KOPT-K1 (cell line): Measurements from ENCODE around the gene TRPM2.
"Not testable (repeated sequence)": the region's sequence is repeated elsewhere in the genome, so short reads cannot be mapped to it uniquely, and the experiment has no call there.

ENCODE experiments used
- H3K27ac ChIP-seq: fragments of 200-600 bp; sonication (generic); 2 replicates; pipeline ENCODE4 v1.5.1; 2016; ENCODE audit warnings: antibody characterized with exemption, mild to moderate bottlenecking, low read depth, low read length; ENCODE audit not compliant: poor library complexity, severe bottlenecking
- H3K36me3 ChIP-seq: fragments of 200-600 bp; sonication (generic); 2 replicates; pipeline ENCODE4 v1.5.1; 2017; ENCODE audit warnings: antibody characterized with exemption, mild to moderate bottlenecking, low read length, moderate library complexity; ENCODE audit not compliant: insufficient read depth
- H3K9me3 ChIP-seq: fragments of 200-600 bp; sonication (generic); 2 replicates; pipeline ENCODE4 v1.5.1; 2017; ENCODE audit warnings: antibody characterized with exemption, low read length, mild to moderate bottlenecking; ENCODE audit not compliant: insufficient read depth, poor library complexity, severe bottlenecking

TRPM2 gene

DNA sequence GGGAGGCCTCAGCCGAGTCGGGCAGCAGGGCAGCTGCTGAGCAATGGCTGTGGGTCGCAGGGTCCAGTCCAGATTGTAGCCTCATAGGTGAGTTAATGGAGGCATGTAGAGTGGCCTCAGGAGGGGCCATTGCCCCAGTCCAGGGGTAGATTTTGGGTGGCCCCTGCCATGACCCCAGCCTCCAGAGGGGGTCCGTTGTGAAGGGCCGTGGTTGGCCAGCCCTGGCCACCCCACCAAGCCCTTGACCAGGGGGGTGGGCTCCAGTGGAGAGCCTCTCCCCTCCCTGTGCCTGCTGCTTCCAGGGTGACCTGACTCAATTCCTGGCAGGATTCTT, 26.1 kb downstream of the TRPM2 start:
- peaks cover 25% of the 10 kb centered on the region for H3K9me3 ChIP-seq
- H3K27ac ChIP-seq, result no peak overlapping the region
- H3K36me3 ChIP-seq, result peaks cover 99% of the 10 kb centered on the region

GRCh38 chr21:44379991-44380865, 26.8 kb downstream of the TRPM2 start:
- H3K27ac ChIP-seq, result no peak overlapping the region
- peaks cover 33% of the 10 kb centered on the region for H3K9me3 ChIP-seq
- H3K36me3 ChIP-seq, result peaks cover 100% of the 10 kb centered on the region

DNA sequence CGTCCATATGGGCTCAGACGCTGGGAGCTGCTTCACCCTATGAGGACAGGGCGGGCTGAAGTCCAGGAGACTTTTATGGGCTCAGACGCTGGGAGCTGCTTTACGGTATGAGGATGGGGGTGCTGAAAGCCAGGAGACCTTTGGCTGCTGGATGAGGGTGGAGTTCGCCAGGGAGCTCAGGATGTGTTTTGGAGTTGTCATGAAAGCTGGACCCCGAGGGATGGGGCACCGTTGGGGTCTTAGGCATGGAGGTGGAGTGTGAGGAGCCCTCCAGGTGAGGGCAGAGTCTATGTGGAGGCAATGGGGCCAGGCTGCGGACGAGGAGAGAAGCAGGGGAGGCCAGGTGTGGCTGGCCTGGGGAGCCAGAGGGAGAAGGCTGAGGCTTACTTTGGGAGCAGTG, 27.5 kb downstream of the TRPM2 start:
- peaks cover 100% of the 10 kb centered on the region for H3K36me3 ChIP-seq
- peaks cover 39% of the 10 kb centered on the region for H3K9me3 ChIP-seq
- H3K27ac ChIP-seq, result no peak overlapping the region

GRCh38 chr21:44381874-44382273, 28.5 kb downstream of the TRPM2 start:
- peaks cover 93% of the 10 kb centered on the region for H3K36me3 ChIP-seq

DNA sequence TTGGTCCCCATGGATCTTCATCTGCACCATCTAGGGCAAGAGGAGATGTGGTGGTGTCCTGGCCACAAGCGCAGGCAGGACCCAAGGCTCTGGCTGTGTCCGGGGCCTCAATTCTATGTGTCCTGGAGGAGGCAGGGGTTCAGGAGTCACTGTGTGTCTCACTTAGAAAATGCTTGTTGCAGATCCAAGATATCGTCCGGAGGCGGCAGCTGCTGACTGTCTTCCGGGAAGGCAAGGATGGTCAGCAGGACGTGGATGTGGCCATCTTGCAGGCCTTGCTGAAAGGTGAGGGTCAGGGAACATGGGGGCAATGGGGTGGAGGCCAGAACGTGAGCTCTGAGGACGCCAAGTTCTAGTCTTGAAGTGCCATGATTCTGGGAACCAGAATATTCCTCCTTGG, 29.1 kb downstream of the TRPM2 start:
- H3K9me3 ChIP-seq, result peaks cover 43% of the 10 kb centered on the region
- no peak overlapping the region for H3K27ac ChIP-seq
- peaks cover 89% of the 10 kb centered on the region for H3K36me3 ChIP-seq

More at GRCh38 chr21:44381874-44382273, 28.5 kb downstream of the TRPM2 start:
- peaks cover 43% of the 10 kb centered on the region for H3K9me3 ChIP-seq
- no peak overlapping the region for H3K27ac ChIP-seq

- Histone ChIP-seq H3K27ac (no peak overlapping the region), H3K9me3 (peaks cover 43% of the 10 kb centered on the region), H3K36me3 (peaks cover 84% of the 10 kb centered on the region)
These were observed 29.8 kb downstream of the TRPM2 start for GRCh38 chr21:44383216-44383615.

DNA sequence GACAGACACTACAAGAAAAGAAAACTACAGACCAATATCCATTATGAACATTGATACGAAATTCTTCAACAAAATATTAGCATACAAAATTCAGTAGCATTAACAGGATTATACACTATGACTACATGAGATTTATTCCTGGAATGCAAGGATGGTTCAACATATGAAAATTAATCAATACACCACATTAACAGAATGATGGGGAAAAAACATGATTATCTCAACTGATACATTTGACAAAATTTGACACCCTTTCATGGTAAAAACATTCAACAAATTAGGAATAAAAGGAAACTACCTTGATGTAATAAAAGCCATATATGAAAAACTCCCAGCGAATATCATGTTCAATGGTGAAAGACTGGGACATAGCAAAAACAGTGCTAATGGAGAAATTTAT, 31.5 kb downstream of the TRPM2 start:
- Histone ChIP-seq H3K36me3 (peaks cover 80% of the 10 kb centered on the region), H3K27ac (no peak overlapping the region), H3K9me3 (peaks cover 43% of the 10 kb centered on the region)

GRCh38 chr21:44389335-44389734, 35.9 kb downstream of the TRPM2 start:
- peaks cover 77% of the 10 kb centered on the region for H3K36me3 ChIP-seq
- H3K27ac ChIP-seq, result no peak overlapping the region
- peaks cover 20% of the 10 kb centered on the region for H3K9me3 ChIP-seq

DNA sequence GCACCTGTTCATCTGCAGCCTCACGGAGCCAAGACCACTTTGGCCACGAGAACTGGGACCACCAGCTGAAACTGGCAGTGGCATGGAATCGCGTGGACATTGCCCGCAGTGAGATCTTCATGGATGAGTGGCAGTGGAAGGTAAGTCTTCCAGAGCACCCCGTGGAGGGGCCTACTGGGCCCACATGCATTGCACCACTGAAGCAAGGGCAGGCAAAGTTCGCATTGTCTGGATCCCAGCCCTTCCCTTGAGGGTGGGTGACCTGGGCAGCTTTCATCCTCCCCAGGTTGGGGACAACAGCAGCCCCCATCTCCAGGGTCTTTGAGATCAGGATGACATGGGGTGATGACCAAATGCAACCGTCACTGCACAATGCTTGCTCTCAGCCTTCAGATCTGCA, 37.5 kb downstream of the TRPM2 start:
- peaks cover 4% of the 10 kb centered on the region for H3K9me3 ChIP-seq
- H3K27ac ChIP-seq, result no peak overlapping the region
- peaks cover 72% of the 10 kb centered on the region for H3K36me3 ChIP-seq

DNA sequence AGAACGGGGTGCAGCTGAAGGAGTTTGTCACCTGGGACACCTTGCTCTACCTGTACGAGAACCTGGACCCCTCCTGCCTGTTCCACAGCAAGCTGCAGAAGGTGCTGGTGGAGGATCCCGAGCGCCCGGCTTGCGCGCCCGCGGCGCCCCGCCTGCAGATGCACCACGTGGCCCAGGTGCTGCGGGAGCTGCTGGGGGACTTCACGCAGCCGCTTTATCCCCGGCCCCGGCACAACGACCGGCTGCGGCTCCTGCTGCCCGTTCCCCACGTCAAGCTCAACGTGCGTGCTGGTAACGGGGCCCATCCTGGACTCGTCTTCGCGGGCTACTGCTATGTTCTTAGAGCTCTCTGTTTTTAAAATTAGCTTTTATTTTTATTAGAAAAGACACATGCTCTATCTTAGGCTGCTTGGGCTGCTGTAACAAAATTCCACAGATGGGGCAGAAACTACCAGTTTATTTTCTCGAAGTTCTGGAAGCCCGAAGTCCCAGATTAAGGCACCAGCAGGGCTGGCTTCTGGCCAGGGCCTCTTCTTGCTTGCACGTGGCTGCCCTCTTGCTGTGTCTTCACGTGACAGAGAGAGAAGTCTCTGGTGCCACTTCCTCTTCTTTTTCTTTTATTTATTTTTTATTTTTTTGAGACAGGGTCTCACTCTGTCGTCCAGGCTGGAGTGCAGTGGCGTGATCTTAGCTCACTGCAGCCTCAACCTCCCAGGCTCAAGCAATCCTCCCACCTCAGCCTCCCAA, 38.1 kb downstream of the TRPM2 start:
- Histone ChIP-seq H3K9me3 (no peaks in the 10 kb centered on the region), H3K36me3 (peaks cover 71% of the 10 kb centered on the region), H3K27ac (no peak overlapping the region)

DNA sequence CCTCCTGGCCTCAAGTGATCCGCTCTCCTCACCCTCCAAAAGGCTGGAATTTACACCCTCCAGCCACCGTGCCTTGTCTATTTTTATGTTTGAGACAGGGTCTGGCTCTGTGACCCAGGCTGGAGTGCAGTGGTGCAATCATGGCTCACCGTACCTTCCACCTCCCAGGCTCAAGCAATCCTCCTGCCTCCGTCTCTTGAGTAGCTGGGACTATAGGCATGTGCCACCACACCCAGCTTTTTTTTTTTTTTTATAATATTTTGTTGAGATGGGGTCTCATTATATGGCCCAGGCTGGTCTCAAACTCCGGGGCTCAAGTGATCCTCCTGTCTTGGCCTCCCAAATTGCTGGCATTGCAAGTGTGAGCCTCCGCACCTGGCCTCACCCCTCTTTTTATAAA, 38.8 kb downstream of the TRPM2 start:
- H3K9me3 ChIP-seq, result no peaks in the 10 kb centered on the region
- H3K27ac ChIP-seq, result no peak overlapping the region
- peaks cover 67% of the 10 kb centered on the region for H3K36me3 ChIP-seq

DNA sequence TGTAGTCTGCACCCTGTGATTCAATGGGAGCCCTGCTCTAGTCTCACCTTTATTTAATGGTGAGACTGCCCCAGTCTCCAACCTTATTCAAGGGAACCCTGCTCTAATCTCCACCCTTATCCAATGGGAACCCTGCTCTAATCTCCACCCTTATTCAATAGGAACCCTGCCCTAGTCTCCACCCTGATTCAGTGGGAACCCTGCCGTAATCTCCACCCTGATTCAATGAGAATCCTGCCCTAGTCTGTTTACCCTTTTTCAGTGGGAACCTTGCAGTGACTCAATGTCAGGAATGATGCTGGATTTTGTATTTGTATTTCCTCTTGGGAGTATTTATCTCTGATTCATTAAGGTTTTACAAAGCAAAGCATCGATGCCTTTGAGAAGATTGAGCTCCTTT, 39.5 kb downstream of the TRPM2 start:
- Histone ChIP-seq H3K27ac (no peak overlapping the region), H3K9me3 (no peaks in the 10 kb centered on the region), H3K36me3 (peaks cover 67% of the 10 kb centered on the region)

GRCh38 chr21:44394733-44395132, 41.3 kb downstream of the TRPM2 start:
- H3K36me3 ChIP-seq, result peaks cover 66% of the 10 kb centered on the region
- no peak overlapping the region for H3K27ac ChIP-seq
- H3K9me3 ChIP-seq, result no peaks in the 10 kb centered on the region

DNA sequence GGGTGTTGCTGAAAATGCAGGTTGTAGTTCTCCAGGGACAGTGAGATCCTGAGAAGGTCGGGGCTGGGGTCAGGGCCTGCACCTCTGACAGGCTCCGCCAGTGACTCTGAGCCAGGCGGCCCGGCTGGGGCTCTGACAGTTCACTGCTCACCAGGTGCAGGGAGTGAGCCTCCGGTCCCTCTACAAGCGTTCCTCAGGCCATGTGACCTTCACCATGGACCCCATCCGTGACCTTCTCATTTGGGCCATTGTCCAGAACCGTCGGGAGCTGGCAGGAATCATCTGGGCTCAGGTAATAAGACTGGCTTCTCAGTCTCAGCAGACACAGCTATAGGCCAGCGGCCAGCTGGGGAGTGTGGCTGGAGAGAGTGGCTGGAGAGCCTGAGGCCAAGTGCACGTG, 41.8 kb downstream of the TRPM2 start:
- H3K27ac ChIP-seq, result no peak overlapping the region
- peaks cover 68% of the 10 kb centered on the region for H3K36me3 ChIP-seq
- H3K9me3 ChIP-seq, result no peaks in the 10 kb centered on the region

DNA sequence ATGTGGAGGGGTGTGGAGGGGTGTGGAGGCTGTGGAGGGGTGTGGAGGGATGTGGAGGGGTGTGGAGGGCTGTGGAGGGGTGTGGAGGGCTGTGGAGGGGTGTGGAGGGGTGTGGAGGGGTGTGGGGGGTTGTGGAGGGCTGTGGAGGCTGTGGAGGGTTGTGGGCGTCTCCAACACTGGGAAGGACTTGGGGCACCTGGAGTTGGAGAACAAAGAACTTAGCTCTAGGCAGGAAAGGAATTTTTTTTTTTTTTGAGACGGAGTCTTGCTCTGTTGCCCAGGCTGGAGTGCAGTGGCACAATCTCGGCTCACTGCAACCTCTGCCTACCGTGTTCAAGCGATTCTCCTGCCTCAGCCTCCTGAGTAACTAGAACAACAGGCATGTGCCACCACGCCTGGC, 43.4 kb downstream of the TRPM2 start:
- not testable (repeated sequence) for H3K9me3 ChIP-seq, H3K27ac ChIP-seq
- peaks cover 69% of the 10 kb centered on the region for H3K36me3 ChIP-seq
